Mucosa of stomach (tissue), 1 donor: ENCODE data around the gene CCNL2.
"Not testable (repeated sequence)": the region's sequence is repeated elsewhere in the genome, so short reads cannot be mapped to it uniquely, and the experiment has no call there.

Source experiments
- H3K27me3 ChIP-seq: one replicate; pipeline ENCODE4 v1.7.0; 2013; ENCODE audit warnings: mild to moderate bottlenecking, low read length; ENCODE audit not compliant: control insufficient read depth, insufficient read depth
- H3K36me3 ChIP-seq: one replicate; pipeline ENCODE4 v1.7.0; 2013; ENCODE audit warnings: low read length; ENCODE audit not compliant: control insufficient read depth, insufficient read depth
- H3K4me1 ChIP-seq: one replicate; pipeline ENCODE4 v1.7.0; 2013; ENCODE audit warnings: mild to moderate bottlenecking, low read length; ENCODE audit not compliant: control insufficient read depth, insufficient read depth
- H3K4me3 ChIP-seq: one replicate; pipeline ENCODE4 v1.7.0; 2013; ENCODE audit warnings: low read length
- H3K9ac ChIP-seq: one replicate; pipeline ENCODE4 v1.7.0; 2013; ENCODE audit warnings: mild to moderate bottlenecking, low read length, moderate library complexity
- H3K9me3 ChIP-seq: one replicate; pipeline ENCODE4 v1.7.0; 2013; ENCODE audit warnings: mild to moderate bottlenecking, low read length, moderate library complexity; ENCODE audit not compliant: control insufficient read depth
- donor health status: Pancreatic carcinoma.

CCNL2 gene

DNA sequence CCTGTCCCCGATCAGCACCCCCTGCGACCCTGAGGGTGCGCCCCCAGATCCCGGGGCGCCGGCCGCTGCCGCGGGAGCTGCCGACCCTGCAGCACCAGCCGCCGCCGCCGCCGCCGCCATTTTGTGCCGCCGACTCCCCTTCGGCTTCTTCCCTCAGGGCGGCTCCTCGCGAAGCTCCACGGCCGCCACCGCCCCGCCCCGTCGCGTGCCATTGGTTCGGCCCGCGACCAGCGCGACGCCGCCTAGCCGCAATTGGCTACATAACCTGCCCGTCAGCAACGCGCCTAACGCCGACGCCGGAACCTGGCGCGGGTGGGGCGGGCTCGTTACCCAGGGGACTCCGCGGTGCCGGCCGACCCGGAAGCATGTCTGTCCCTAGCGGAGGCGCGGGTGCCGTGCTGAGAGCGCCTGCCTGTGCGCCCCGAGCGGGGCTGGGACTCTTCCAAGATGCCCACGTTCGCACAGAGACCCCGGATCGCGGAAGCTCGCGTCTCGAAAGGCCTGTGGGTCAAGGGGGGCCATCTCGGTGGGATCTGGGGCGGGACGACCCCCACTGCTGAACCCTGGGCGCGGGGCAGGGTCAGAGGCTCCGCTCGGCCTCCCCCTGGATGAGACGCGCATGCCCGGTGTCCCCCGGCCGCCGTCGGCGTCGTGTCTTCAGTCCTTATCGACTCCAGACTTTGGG lies at the start of gene CCNL2:
CCNL2 (minus strand) TSS at position 149 of the 685 bp plus-strand sequence; CDS start at position 120, 29 bp downstream.
- peak within 1 kb of the TSS; percentile 95 for H3K4me3 ChIP-seq
- H3K36me3 ChIP-seq = peaks cover 12% of the 10 kb centered on the region
- no peaks in the 10 kb centered on the region for H3K27me3 ChIP-seq
- H3K9me3 ChIP-seq = no peaks in the 10 kb centered on the region
- H3K9ac ChIP-seq = peak within 1 kb of the TSS; percentile 93
- H3K4me1 ChIP-seq = peaks cover 27% of the 10 kb centered on the region

DNA sequence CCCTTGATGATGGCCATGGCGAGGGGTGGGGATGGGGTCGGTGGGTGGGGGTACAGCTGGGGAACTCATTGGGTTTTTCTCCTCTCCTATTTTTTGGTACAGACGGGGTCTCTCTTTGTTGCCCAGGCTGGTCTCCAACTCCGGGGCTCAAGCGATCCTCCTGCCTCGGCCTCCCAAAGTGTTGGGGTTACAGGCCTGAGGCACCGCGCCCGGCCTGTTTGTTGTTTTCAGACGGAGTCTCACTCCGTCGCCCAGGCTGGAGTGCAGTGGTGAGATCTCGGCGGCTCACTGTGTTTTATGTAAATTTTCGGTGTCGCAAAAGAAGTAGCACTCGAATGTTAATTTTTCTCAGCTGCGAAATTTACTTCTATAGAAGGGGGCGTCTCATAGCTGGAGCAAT lies 47.5 kb upstream of the CCNL2 start:
- not testable (repeated sequence) for H3K4me3 ChIP-seq, H3K27me3 ChIP-seq, H3K36me3 ChIP-seq, H3K4me1 ChIP-seq, H3K9me3 ChIP-seq, H3K9ac ChIP-seq

- no peak overlapping the region for H3K9ac ChIP-seq
- H3K4me1 ChIP-seq = peaks cover 29% of the 10 kb centered on the region
- no peaks in the 10 kb centered on the region for H3K36me3 ChIP-seq
- no peak overlapping the region for H3K4me3 ChIP-seq
- H3K27me3 ChIP-seq = no peaks in the 10 kb centered on the region
- H3K9me3 ChIP-seq = no peaks in the 10 kb centered on the region
Measured at GRCh38 chr1:1442069-1442770, 43.1 kb upstream of the CCNL2 start.

GRCh38 chr1:1441002-1441888 lies 42.1 kb upstream of the CCNL2 start:
- peaks cover 38% of the 10 kb centered on the region for H3K4me1 ChIP-seq
- no peaks in the 10 kb centered on the region for H3K36me3 ChIP-seq
- no peak overlapping the region for H3K4me3 ChIP-seq
- H3K9me3 ChIP-seq = no peaks in the 10 kb centered on the region
- H3K9ac ChIP-seq = peak overlapping the region; percentile 47
- no peaks in the 10 kb centered on the region for H3K27me3 ChIP-seq

GRCh38 chr1:1440262-1441001 lies 41.3 kb upstream of the CCNL2 start:
- H3K9ac ChIP-seq = peak overlapping the region; percentile 47
- H3K36me3 ChIP-seq = no peaks in the 10 kb centered on the region
- H3K4me1 ChIP-seq = peaks cover 43% of the 10 kb centered on the region
- H3K9me3 ChIP-seq = no peaks in the 10 kb centered on the region
- no peaks in the 10 kb centered on the region for H3K27me3 ChIP-seq
- no peak overlapping the region for H3K4me3 ChIP-seq

GRCh38 chr1:1439546-1440261 lies 40.6 kb upstream of the CCNL2 start:
- H3K9me3 ChIP-seq = no peaks in the 10 kb centered on the region
- no peak overlapping the region for H3K9ac ChIP-seq
- H3K4me3 ChIP-seq = no peak overlapping the region
- H3K36me3 ChIP-seq = no peaks in the 10 kb centered on the region
- no peaks in the 10 kb centered on the region for H3K27me3 ChIP-seq
- H3K4me1 ChIP-seq = peaks cover 50% of the 10 kb centered on the region

GRCh38 chr1:1438531-1439381 lies 39.6 kb upstream of the CCNL2 start:
- H3K9me3 ChIP-seq = no peaks in the 10 kb centered on the region
- no peak overlapping the region for H3K4me3 ChIP-seq
- H3K36me3 ChIP-seq = no peaks in the 10 kb centered on the region
- H3K27me3 ChIP-seq = no peaks in the 10 kb centered on the region
- peak overlapping the region; percentile 48 for H3K9ac ChIP-seq
- H3K4me1 ChIP-seq = peaks cover 59% of the 10 kb centered on the region

DNA sequence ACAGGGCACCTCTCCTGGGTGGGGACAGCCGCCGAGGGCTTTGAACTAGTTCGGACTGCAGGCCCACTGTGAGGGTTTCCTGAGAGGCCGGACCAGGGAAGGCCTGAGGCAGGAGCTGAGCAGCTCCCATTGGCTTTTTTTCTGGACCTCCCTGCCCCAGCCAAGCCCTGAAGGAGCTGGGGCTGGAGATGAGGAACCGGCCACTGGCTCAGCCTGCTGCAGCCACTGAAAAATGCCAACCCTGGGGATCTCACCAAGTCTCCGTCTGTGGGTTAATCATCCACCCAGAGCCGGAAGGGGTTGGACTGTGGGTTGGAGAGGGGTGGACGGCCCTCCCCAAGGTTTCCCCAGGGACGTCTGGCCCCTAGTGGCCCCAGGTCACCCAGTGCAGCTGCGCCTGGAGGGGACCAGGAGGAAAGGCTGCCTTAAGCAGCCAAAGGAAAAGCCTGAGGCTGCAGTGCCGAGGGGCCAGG lies 38.8 kb upstream of the CCNL2 start:
- peaks cover 67% of the 10 kb centered on the region for H3K4me1 ChIP-seq
- no peak overlapping the region for H3K4me3 ChIP-seq
- H3K27me3 ChIP-seq = no peaks in the 10 kb centered on the region
- no peaks in the 10 kb centered on the region for H3K9me3 ChIP-seq
- H3K9ac ChIP-seq = peak overlapping the region; percentile 48
- H3K36me3 ChIP-seq = no peaks in the 10 kb centered on the region

DNA sequence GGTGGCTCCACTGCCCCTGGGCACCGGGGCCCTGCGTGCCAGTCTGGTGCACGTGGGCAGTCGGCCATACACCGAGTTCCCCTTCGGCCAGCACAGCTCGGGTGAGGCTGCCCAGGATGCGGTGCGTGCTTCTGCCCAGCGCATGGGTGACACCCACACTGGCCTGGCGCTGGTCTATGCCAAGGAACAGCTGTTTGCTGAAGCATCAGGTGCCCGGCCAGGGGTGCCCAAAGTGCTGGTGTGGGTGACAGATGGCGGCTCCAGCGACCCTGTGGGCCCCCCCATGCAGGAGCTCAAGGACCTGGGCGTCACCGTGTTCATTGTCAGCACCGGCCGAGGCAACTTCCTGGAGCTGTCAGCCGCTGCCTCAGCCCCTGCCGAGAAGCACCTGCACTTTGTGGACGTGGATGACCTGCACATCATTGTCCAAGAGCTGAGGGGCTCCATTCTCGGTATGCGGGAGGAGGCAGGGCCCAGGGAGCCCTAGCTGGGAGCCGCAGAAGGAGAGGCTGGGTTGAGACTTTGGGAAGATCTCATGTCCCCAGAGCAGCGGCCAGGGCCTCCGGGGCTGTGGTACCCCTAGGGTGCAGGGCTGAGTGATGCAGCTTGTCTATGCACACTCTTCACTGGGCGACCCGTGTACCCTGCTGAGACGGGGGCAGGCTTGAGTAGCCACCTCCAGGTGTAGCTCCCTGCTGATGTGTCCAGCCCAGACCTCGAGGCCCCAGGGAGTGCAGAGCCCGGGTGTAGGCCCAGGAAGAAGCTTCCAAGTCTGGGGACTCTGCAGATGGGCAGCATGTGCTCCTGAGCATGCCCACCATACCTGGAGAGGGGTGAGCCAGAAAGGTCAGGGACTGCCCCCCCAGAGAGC lies 38.1 kb upstream of the CCNL2 start:
- peak overlapping the region; percentile 48 for H3K9ac ChIP-seq
- no peaks in the 10 kb centered on the region for H3K27me3 ChIP-seq
- H3K9me3 ChIP-seq = no peaks in the 10 kb centered on the region
- H3K4me1 ChIP-seq = peaks cover 74% of the 10 kb centered on the region
- no peaks in the 10 kb centered on the region for H3K36me3 ChIP-seq
- H3K4me3 ChIP-seq = no peak overlapping the region

DNA sequence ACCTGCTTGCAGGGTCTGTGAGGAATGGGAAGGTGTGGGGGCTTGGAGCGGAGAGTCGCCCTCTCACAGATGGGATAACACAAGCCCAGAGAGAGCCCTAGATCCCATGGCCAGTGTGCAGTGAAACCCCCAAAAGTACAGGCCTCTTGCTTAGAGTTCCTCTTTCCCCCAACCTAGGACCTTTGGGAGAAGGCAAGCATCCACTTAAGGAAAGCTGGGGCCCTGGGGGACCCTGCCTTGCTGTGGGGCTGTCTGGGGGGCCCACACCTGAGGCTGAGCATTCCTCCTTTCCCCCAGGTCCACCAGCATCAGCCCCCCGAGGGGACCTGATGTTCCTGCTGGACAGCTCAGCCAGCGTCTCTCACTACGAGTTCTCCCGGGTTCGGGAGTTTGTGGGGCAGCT lies 37.5 kb upstream of the CCNL2 start:
- Histone ChIP-seq H3K9ac (peak overlapping the region; percentile 72), H3K27me3 (no peaks in the 10 kb centered on the region), H3K36me3 (no peaks in the 10 kb centered on the region), H3K4me1 (peaks cover 80% of the 10 kb centered on the region), H3K9me3 (no peaks in the 10 kb centered on the region), H3K4me3 (peak overlapping the region; percentile 41)
